IPS DF 4.7 (cell line): Measurements from ENCODE around the gene NOP14.
"Not testable (repeated sequence)": the region's sequence is repeated elsewhere in the genome, so short reads cannot be mapped to it uniquely, and the experiment has no call there.

Experiments
- DNase-seq: peaks from one replicate; pipeline ENCODE4 v3.0.0-alpha.2; 2013; ENCODE audit warnings: low spot score; ENCODE audit errors: extremely low read depth

Gene NOP14

DNA sequence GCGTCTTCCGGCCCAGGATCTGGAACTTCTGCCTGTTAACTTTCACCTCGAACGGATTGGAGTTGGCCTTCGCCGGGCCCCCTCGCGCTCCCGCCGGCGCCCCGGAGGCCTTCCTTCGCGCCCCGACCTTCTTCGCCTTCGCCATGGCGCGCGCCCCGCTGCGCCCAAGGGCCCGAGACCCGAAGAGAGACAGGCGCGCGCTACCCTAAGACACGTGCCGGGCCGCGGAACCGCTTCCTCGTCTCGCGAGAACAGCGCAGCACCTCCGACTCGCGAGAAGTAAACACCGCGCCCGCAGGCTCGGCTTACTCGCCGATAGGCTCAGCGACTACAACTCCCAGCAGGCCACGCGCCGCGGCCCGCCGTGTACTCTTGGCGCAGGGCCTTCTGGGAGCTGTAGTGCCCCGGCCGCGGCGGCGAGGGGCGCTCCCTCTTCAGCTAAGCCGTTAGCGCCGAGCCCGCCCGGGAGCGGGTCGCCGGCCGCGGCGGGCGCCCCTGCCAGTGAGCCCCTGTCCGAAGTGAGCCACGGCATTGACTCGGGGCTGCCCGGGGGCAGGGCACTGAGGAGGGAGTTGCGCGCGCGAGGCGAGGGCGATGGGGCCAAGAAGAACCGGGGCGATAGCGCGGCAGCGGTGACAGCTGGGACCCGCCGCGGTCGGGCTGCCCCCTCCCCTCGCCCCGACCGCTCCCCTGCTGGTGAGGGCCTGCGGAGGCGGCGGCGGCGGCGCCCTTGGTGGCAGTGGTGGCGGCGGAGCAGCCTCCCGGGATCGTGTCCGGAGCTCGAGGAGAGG is at the start of gene NOP14, which contains the start of gene GRK4:
NOP14 (minus strand) TSS at position 232 of the 791 bp plus-strand sequence; CDS start at position 145, 87 bp downstream.
GRK4 (plus strand) TSS at position 397 of the 791 bp plus-strand sequence. CDS start 500 bp downstream, outside the sequence.
- DNase-seq: peak; percentile 85

- no peak for DNase-seq
These were observed 48.4 kb upstream of the NOP14 start for GRCh38 chr4:3011456-3012220.

- no peak for DNase-seq
These were observed 47.8 kb upstream of the NOP14 start for GRCh38 chr4:3010998-3011397.

DNA sequence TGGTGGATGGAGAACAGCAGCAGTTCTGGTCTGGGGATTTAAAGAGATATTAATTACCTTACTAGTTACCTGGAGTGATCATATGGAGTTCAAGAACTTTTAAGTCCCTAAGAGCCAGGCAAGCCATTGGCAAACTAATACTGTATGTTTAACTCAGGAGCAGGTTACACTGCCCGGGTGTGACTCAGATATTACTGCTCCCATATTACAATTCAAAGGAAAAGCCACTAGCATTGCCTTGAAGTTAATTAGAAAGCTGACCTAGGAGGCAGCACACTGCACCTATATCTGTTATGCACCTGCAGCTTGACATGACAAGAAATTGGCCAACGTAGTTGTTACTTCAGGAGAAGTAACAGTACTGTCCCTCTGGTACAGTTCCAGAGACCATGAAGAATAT is 47.4 kb upstream of the NOP14 start:
- DNase-seq: no peak

DNA sequence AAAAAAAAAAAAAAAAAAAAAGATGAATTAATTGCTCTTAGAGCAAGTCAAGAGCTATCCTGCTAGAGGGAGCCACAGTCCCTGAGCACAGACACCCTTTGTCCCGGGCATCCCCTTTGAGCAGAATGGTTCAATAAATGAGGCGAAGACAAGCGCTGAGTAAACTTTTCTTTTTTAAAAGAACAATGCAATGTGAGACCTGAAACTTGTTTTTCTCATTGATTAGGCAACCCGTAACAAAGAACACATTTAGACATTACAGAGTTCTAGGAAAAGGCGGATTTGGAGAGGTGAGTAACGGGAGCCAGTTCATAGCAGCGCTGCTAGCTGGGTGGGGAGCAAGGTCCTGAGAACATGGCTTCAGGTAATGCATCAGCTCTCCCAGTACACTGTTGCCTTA is 46.2 kb upstream of the NOP14 start:
- DNase-seq: peak; percentile 16

DNA sequence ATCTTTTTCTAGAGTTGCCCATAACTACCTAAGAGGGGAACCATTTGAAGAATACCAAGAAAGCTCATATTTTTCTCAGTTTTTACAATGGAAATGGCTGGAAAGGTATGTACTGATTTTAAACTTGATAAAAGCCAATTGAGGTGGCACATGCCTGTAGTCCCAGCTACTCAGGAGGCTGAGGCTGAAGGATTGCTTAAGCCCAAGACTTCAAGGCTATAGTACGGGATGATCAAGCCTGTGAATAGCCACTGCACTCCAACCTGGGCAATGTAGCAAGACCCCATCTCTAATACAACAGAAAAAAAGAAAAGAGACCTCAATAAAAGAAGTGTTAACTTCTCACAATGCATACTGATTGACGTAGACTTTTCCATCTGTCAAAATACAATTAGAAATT is 44.5 kb upstream of the NOP14 start:
- DNase-seq: no peak

DNA sequence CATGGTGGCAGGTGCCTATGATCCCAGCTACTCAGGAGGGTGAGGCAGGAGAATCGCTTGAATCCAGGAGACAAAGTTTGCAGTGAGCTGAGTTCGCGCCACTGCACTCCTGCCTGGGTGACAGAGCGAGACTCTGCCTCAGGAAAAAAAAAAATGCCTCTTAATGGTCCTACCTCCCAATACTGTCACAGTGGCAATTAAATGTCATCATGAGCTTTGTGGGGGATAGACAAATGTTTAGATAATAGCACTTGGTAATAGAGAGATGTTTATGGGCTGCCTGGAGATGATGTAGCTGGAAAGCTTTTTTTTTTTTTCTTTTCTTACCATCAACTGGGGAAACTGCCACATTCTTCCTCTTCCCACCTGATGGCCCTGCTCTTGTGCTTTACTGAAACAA is 33.2 kb upstream of the NOP14 start:
- no peak for DNase-seq

- DNase-seq: no peak
These were observed 32.5 kb upstream of the NOP14 start for GRCh38 chr4:2995546-2996265.

GRCh38 chr4:2994917-2995316 is 31.7 kb upstream of the NOP14 start:
- no peak for DNase-seq

- DNase-seq: no peak
These were observed 28.0 kb upstream of the NOP14 start for GRCh38 chr4:2991243-2991642.

DNA sequence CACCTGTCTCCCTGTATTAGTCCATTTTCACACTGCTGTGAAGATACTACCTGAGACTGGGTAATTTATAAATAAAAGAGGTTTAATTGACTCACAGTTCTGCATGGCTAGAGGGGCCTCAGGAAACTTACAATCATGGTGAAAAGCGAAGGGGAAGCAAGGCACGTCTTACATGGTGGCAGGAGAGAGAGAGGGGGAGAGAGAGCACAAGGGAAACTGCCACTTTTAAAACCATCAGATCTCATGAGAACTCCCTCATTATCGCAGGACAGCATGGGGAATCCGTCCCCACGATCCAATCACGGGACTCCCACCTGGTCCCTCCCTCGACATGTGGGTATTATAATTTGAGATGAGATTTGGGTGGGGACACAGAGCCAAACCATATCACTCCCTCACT is 20.5 kb upstream of the NOP14 start:
- DNase-seq: not testable (repeated sequence)

GRCh38 chr4:2982012-2982411 is 18.8 kb upstream of the NOP14 start:
- no peak for DNase-seq

DNA sequence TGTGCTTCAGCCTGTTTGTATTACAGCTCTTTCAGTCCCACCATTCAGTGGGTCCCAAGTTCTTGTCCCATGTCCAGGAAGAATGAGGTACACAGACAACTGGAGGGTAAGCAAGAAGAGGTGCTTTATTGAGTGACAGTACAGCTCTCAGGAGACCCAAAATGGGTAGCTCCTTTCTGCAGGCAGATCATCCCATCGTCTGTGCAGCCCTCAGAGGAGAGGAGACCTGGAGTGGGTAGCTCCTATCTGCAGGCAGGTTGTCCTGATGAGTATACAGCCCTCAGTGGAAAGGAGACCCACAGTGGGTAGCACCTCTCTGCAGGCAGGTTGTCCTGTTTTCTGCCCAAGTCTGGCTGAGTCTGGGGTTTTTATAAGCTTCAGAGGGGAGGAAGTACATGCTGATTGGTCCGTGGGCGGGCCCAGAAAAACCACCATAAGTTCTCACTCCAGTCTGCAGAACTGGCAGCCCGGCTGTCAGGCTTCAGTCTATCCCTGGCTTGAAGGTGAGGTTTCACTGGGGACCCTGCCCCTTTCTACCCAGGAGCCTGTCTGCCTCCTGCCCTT is 18.1 kb upstream of the NOP14 start:
- DNase-seq: no peak

GRCh38 chr4:2977211-2978088 is 14.2 kb upstream of the NOP14 start:
- DNase-seq: no peak

DNA sequence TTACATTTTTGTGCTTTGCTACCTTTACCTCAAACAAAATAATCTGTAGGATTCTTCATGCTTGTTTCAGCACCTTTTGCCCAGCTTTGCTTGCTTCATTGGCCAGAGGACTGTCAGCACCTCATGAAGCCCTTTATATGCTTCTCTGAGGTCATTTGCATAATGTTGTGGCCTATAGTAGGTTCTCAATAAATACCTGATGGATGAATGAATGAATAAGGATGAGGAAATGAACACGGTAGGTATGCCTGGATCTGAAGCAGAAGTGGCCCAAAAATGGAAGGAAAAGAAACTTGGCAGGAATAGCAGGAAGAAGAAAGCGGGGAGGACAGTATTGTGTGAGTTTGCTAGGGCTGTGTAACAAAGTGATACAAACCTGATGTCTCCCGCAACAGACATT is 8.1 kb upstream of the NOP14 start:
- no peak for DNase-seq

GRCh38 chr4:2968381-2968780 is 5.2 kb upstream of the NOP14 start:
- no peak for DNase-seq

DNA sequence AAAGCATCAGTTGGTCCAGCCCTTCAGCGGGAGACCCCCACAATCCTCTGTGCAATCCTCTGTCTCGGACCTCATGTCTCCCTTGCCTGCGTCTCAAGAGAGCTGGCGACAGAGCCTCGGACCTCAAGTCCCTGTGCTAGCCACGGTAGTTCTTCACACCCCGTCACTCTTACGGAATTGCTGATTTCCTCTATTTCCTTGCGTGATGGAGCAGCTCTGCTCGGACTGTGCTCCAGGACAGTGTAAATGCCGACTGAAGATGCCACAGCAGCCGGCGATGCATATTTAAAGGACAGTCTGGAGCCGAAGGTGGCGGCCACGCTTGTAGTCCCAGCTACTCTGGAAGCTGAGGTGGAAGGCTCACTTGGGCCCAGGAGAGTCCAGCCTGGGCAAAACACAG is 2.1 kb upstream of the NOP14 start:
- no peak for DNase-seq

DNA sequence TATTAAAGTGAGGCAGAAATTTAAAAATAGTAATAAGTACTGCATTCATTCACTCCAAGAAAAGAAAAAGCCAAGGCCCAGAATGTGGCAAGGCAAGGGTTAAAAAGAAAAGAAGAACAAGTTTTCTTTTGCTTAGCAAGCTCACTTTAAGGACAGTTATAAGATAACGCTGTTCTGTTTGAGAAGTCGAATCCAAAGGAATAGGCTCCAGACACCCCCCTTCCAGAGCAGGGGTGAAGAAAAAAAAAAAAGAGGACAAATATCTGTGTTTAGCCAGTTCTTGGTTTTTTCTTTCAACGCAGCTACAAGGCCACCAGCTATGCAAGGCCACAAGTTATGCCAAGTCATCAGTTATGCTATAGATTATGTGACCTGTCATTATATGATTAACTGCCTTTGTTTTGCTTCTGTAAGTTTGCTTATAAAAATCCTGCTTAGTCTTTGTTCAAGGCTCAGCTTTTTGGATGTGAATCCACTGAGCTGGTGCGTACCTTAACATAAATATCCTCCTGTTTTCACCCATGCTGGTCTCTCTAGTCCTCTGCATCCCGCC is 1.6 kb upstream of the NOP14 start:
- DNase-seq: no peak

- no peak for DNase-seq
These were observed 813 bp upstream of the NOP14 start for GRCh38 chr4:2963966-2964471.

- no peak for DNase-seq
These were observed 512 bp downstream of the NOP14 start for GRCh38 chr4:2962614-2963174.
